Ishikawa (cell line): ENCODE data around the gene PTBP3.

ENCODE experiments used
- CEBPB ChIP-seq: IDR thresholded peaks from 2 replicates; pipeline ENCODE4 v1.6.1; 2012
- CREB1 ChIP-seq: IDR thresholded peaks from 2 replicates; pipeline ENCODE4 v1.6.1; 2012; ENCODE audit warnings: low read depth
- EGR1 ChIP-seq: IDR thresholded peaks from 2 replicates; pipeline ENCODE4 v1.6.1; 2012
- EP300 ChIP-seq: IDR thresholded peaks from 2 replicates; pipeline ENCODE4 v1.6.1; 2012; ENCODE audit warnings: borderline replicate concordance
- FOXM1 ChIP-seq: IDR thresholded peaks from 2 replicates; pipeline ENCODE4 v1.6.1; 2012; ENCODE audit warnings: low read depth, borderline replicate concordance
- NFIC ChIP-seq: IDR thresholded peaks from 2 replicates; pipeline ENCODE4 v1.6.1; 2012
- RAD21 ChIP-seq: IDR thresholded peaks from 2 replicates; pipeline ENCODE4 v1.6.1; 2012; ENCODE audit warnings: low read depth
- REST ChIP-seq: IDR thresholded peaks from 2 replicates; pipeline ENCODE4 v1.6.1; 2012; ENCODE audit warnings: low read depth, mild to moderate bottlenecking
- TAF1 ChIP-seq: IDR thresholded peaks from 2 replicates; pipeline ENCODE4 v1.6.1; 2012; ENCODE audit warnings: low read depth, mild to moderate bottlenecking
- TCF12 ChIP-seq: IDR thresholded peaks from 2 replicates; pipeline ENCODE4 v1.6.1; 2012; ENCODE audit warnings: low read depth
- TEAD4 ChIP-seq: IDR thresholded peaks from 2 replicates; pipeline ENCODE4 v1.6.1; 2012
- YY1 ChIP-seq: IDR thresholded peaks from 2 replicates; pipeline ENCODE4 v1.6.1; 2012; ENCODE audit warnings: low read depth
- ZBTB7A ChIP-seq: IDR thresholded peaks from 2 replicates; pipeline ENCODE4 v1.6.1; 2012; ENCODE audit warnings: low read depth
- TF ChIP-seq, protein P1 (sequence below): IDR thresholded peaks from 2 replicates; pipeline ENCODE4 v1.6.1; 2012
- TF ChIP-seq, protein P2 (sequence below): IDR thresholded peaks from 2 replicates; pipeline ENCODE4 v1.6.1; 2012

Gene PTBP3

GRCh38 chr9:112203536-112203935 lies 129.9 kb downstream of the PTBP3 start:
- TF ChIP-seq FOXM1, result no peak
- TF ChIP-seq, protein P1, sequence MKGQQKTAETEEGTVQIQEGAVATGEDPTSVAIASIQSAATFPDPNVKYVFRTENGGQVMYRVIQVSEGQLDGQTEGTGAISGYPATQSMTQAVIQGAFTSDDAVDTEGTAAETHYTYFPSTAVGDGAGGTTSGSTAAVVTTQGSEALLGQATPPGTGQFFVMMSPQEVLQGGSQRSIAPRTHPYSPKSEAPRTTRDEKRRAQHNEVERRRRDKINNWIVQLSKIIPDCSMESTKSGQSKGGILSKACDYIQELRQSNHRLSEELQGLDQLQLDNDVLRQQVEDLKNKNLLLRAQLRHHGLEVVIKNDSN, result no peak
- TF ChIP-seq ZBTB7A, result no peak
- TF ChIP-seq, protein P2, sequence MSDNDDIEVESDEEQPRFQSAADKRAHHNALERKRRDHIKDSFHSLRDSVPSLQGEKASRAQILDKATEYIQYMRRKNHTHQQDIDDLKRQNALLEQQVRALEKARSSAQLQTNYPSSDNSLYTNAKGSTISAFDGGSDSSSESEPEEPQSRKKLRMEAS, result no peak
- no peak for TF ChIP-seq NFIC
- TF ChIP-seq TCF12, result no peak
- no peak for TF ChIP-seq CREB1
- TF ChIP-seq REST, result no peak
- no peak for TF ChIP-seq EGR1
- TF ChIP-seq TAF1, result no peak
- no peak for TF ChIP-seq RAD21
- TF ChIP-seq TEAD4, result no peak
- no peak for TF ChIP-seq CEBPB
- no peak for TF ChIP-seq EP300
- TF ChIP-seq YY1, result no peak

- TF ChIP-seq TCF12 (no peak), TAF1 (no peak), EGR1 (no peak), FOXM1 (no peak), REST (no peak)
- TF ChIP-seq, protein P2, result no peak
- TF ChIP-seq, protein P1, result no peak
Measured at GRCh38 chr9:112200711-112201110, 132.7 kb downstream of the PTBP3 start.

- no peak for TF ChIP-seq ZBTB7A
- no peak for TF ChIP-seq EGR1
- no peak for TF ChIP-seq TEAD4
- TF ChIP-seq RAD21, result no peak
- TF ChIP-seq, protein P2, result no peak
- TF ChIP-seq NFIC, result no peak
- no peak for TF ChIP-seq EP300
- TF ChIP-seq TAF1, result no peak
- no peak for TF ChIP-seq TCF12
- TF ChIP-seq CREB1, result no peak
- no peak for TF ChIP-seq REST
- no peak for TF ChIP-seq FOXM1
- no peak for TF ChIP-seq YY1
- TF ChIP-seq CEBPB, result no peak
- TF ChIP-seq, protein P1, result no peak
Measured at GRCh38 chr9:112198646-112199045, 134.8 kb downstream of the PTBP3 start.

- TF ChIP-seq ZBTB7A, result no peak
Measured at GRCh38 chr9:112194969-112195431, 138.4 kb downstream of the PTBP3 start.
